ENCODE data around the gene SV2C.
"Not testable (repeated sequence)": the region's sequence is repeated elsewhere in the genome, so short reads cannot be mapped to it uniquely, and the experiment has no call there.

SV2C gene

DNA sequence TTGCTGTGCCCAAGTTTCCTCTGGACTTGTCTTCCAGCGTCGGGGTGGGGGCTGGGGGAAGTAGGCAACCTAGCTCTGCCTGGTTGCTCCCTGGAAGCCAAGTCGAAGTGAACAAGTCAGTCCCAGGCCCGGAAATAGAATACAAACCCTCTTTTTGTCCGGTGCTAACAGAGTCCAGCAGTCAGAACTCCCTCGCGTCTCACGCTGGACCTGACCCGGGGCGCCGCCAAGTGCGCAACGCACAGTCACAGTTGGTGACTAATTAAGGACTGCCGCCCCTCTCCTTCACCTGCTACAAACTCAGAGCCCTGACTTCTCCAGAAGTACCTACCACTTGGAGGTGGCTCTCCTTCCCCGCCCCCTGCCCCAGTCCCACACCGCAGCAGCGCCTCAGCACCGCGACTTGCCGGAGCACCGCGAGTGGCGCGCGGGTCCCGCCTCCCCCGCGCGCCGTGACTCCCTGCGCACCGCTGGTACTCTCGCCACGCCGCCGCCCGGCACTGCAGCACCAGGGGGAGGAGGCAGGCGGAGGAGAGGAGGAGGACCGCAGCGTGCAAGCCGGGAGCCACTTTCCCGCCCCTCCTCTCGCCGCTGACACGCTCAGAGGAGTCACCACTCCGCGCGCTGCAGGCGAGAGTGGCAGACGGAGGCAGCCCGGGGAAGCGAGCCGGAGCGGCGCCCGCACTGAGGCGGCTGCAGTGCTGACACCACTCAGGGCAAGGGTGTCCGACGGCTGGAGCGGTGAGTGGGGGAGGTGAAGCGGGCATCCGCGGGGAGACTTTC lies at the start of gene SV2C (continued):
- TF ChIP-seq ZNF341 (tag by site-specific recombination; IDR thresholded peaks at IDR 0.05; ENCODE audit: low read depth) (peak; percentile 61), ZNF266 (tag by site-specific recombination; IDR thresholded peaks at IDR 0.05; ENCODE audit: low read depth) (no peak), ZFHX2 (tag by site-specific recombination; conservative IDR thresholded peaks at IDR 0.05) (peak; percentile 65), ZNF670 (tag by site-specific recombination; IDR thresholded peaks at IDR 0.05; ENCODE audit: low read depth) (no peak), ZNF292 (tag by site-specific recombination; IDR thresholded peaks at IDR 0.05; ENCODE audit: borderline replicate concordance, low read depth) (no peak), ZNF585B (tag by site-specific recombination; IDR thresholded peaks at IDR 0.05) (no peak), OVOL3 (tag by site-specific recombination; IDR thresholded peaks at IDR 0.05) (no peak), ZBTB20 (tag by site-specific recombination; IDR thresholded peaks at IDR 0.05) (peak; percentile 69), ZNF335 (tag by site-specific recombination; conservative IDR thresholded peaks at IDR 0.05) (peak; percentile 78), ZNF23 (tag by site-specific recombination; IDR thresholded peaks at IDR 0.05; ENCODE audit: borderline replicate concordance) (no peak), ZFP69B (tag by site-specific recombination; IDR thresholded peaks at IDR 0.05) (0 out of 2 replicates have a peak, but pooled peaks have one; percentile 18), OSR2 (tag by site-specific recombination; IDR thresholded peaks at IDR 0.05) (no peak), ZNF530 (tag by site-specific recombination; IDR thresholded peaks at IDR 0.05; ENCODE audit: low read depth) (0 out of 2 replicates have a peak, but pooled peaks have one; percentile 60)
- TF ChIP-seq, protein P1, sequence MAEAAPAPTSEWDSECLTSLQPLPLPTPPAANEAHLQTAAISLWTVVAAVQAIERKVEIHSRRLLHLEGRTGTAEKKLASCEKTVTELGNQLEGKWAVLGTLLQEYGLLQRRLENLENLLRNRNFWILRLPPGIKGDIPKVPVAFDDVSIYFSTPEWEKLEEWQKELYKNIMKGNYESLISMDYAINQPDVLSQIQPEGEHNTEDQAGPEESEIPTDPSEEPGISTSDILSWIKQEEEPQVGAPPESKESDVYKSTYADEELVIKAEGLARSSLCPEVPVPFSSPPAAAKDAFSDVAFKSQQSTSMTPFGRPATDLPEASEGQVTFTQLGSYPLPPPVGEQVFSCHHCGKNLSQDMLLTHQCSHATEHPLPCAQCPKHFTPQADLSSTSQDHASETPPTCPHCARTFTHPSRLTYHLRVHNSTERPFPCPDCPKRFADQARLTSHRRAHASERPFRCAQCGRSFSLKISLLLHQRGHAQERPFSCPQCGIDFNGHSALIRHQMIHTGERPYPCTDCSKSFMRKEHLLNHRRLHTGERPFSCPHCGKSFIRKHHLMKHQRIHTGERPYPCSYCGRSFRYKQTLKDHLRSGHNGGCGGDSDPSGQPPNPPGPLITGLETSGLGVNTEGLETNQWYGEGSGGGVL (tag by site-specific recombination; IDR thresholded peaks at IDR 0.05), result peak; percentile 81
- TF ChIP-seq, protein P2, sequence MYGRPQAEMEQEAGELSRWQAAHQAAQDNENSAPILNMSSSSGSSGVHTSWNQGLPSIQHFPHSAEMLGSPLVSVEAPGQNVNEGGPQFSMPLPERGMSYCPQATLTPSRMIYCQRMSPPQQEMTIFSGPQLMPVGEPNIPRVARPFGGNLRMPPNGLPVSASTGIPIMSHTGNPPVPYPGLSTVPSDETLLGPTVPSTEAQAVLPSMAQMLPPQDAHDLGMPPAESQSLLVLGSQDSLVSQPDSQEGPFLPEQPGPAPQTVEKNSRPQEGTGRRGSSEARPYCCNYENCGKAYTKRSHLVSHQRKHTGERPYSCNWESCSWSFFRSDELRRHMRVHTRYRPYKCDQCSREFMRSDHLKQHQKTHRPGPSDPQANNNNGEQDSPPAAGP (tag by site-specific recombination; IDR thresholded peaks at IDR 0.05), result 0 out of 2 replicates have a peak, but pooled peaks have one; percentile 28
- TF ChIP-seq, protein P3, sequence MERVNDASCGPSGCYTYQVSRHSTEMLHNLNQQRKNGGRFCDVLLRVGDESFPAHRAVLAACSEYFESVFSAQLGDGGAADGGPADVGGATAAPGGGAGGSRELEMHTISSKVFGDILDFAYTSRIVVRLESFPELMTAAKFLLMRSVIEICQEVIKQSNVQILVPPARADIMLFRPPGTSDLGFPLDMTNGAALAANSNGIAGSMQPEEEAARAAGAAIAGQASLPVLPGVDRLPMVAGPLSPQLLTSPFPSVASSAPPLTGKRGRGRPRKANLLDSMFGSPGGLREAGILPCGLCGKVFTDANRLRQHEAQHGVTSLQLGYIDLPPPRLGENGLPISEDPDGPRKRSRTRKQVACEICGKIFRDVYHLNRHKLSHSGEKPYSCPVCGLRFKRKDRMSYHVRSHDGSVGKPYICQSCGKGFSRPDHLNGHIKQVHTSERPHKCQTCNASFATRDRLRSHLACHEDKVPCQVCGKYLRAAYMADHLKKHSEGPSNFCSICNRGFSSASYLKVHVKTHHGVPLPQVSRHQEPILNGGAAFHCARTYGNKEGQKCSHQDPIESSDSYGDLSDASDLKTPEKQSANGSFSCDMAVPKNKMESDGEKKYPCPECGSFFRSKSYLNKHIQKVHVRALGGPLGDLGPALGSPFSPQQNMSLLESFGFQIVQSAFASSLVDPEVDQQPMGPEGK (tag by site-specific recombination; IDR thresholded peaks at IDR 0.05), result peak; percentile 39
- TF ChIP-seq, protein P4, sequence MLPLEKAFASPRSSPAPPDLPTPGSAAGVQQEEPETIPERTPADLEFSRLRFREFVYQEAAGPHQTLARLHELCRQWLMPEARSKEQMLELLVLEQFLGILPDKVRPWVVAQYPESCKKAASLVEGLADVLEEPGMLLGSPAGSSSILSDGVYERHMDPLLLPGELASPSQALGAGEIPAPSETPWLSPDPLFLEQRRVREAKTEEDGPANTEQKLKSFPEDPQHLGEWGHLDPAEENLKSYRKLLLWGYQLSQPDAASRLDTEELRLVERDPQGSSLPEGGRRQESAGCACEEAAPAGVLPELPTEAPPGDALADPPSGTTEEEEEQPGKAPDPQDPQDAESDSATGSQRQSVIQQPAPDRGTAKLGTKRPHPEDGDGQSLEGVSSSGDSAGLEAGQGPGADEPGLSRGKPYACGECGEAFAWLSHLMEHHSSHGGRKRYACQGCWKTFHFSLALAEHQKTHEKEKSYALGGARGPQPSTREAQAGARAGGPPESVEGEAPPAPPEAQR (tag by site-specific recombination; IDR thresholded peaks at IDR 0.05), result no peak

DNA sequence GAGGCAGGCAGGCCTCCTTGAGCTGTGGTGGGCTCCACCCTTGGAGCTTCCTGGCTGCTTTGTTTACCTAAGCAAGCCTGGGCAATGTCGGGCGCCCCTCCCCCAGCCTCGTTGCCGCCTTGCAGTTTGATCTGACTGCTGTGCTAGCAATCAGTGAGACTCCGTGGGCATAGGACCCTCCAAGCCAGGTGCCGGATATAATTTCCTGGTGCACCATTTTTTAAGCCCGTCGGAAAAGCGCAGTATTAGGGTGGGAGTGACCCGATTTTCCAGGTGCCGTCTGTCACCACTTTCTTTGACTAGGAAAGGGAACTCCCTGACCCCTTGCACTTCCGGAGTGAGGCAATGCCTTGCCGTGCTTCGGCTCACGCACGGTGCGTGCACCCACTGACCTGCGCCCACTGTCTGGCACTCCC lies 45.4 kb upstream of the SV2C start:
- H3K27ac ChIP-seq (ENCODE audit: extremely low read depth, low read depth, low read length); H3K36me3 ChIP-seq (ENCODE audit: control insufficient read depth in 2 of 2, insufficient read depth in 1 of 2, low read length in 2 of 2); H3K4me1 ChIP-seq (ENCODE audit: control insufficient read depth, insufficient read depth, low read length); H3K9me3 ChIP-seq (ENCODE audit: control insufficient read depth, insufficient read depth, low read depth, low read length); POLR2A ChIA-PET: not testable (repeated sequence)
- CTCF ChIA-PET, result interaction anchor here (1.1 kb wide), 1 partner anchor 138 kb away, joined by 3 read pairs; no protein-coding TSS in a partner anchor
- peak overlapping the region; percentile 22 for H3K4me3 ChIP-seq (ENCODE audit: low read depth, low read length)
- peak; percentile 49 for TF ChIP-seq ZBTB8A (tag by site-specific recombination; IDR thresholded peaks at IDR 0.05)
- peak; percentile 62 for TF ChIP-seq ZFHX2 (tag by site-specific recombination; conservative IDR thresholded peaks at IDR 0.05)
- TF ChIP-seq, protein P5, sequence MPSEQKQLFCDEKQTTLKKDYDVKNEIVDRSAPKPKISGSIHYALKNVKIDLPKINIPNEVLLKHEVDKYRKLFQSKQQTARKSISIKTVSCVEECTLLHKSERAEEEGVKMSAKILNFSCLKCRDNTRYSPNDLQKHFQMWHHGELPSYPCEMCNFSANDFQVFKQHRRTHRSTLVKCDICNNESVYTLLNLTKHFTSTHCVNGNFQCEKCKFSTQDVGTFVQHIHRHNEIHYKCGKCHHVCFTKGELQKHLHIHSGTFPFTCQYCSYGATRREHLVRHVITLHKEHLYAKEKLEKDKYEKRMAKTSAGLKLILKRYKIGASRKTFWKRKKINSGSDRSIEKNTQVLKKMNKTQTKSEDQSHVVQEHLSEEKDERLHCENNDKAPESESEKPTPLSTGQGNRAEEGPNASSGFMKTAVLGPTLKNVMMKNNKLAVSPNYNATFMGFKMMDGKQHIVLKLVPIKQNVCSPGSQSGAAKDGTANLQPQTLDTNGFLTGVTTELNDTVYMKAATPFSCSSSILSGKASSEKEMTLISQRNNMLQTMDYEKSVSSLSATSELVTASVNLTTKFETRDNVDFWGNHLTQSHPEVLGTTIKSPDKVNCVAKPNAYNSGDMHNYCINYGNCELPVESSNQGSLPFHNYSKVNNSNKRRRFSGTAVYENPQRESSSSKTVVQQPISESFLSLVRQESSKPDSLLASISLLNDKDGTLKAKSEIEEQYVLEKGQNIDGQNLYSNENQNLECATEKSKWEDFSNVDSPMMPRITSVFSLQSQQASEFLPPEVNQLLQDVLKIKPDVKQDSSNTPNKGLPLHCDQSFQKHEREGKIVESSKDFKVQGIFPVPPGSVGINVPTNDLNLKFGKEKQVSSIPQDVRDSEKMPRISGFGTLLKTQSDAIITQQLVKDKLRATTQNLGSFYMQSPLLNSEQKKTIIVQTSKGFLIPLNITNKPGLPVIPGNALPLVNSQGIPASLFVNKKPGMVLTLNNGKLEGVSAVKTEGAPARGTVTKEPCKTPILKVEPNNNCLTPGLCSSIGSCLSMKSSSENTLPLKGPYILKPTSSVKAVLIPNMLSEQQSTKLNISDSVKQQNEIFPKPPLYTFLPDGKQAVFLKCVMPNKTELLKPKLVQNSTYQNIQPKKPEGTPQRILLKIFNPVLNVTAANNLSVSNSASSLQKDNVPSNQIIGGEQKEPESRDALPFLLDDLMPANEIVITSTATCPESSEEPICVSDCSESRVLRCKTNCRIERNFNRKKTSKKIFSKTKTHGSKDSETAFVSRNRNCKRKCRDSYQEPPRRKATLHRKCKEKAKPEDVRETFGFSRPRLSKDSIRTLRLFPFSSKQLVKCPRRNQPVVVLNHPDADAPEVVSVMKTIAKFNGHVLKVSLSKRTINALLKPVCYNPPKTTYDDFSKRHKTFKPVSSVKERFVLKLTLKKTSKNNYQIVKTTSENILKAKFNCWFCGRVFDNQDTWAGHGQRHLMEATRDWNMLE (tag by site-specific recombination; conservative IDR thresholded peaks at IDR 0.05; ENCODE audit: low read depth), result peak; percentile 61; the same call in 1 of the 2 replicates
- TF ChIP-seq, protein P6, sequence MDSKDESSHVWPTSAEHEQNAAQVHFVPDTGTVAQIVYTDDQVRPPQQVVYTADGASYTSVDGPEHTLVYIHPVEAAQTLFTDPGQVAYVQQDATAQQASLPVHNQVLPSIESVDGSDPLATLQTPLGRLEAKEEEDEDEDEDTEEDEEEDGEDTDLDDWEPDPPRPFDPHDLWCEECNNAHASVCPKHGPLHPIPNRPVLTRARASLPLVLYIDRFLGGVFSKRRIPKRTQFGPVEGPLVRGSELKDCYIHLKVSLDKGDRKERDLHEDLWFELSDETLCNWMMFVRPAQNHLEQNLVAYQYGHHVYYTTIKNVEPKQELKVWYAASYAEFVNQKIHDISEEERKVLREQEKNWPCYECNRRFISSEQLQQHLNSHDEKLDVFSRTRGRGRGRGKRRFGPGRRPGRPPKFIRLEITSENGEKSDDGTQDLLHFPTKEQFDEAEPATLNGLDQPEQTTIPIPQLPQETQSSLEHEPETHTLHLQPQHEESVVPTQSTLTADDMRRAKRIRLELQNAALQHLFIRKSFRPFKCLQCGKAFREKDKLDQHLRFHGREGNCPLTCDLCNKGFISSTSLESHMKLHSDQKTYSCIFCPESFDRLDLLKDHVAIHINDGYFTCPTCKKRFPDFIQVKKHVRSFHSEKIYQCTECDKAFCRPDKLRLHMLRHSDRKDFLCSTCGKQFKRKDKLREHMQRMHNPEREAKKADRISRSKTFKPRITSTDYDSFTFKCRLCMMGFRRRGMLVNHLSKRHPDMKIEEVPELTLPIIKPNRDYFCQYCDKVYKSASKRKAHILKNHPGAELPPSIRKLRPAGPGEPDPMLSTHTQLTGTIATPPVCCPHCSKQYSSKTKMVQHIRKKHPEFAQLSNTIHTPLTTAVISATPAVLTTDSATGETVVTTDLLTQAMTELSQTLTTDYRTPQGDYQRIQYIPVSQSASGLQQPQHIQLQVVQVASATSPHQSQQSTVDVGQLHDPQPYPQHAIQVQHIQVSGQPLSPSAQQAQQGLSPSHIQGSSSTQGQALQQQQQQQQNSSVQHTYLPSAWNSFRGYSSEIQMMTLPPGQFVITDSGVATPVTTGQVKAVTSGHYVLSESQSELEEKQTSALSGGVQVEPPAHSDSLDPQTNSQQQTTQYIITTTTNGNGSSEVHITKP (tag by site-specific recombination; IDR thresholded peaks at IDR 0.05), result 0 out of 2 replicates have a peak, but pooled peaks have one; percentile 12

Data from HEK293 (cell line).